Measurements from ENCODE around the gene TYW1B. TPM values are rescaled to one million over a fixed set of nuclear protein-coding genes. Genes with fewer than 3 reads are reported as not detected.

Gene TYW1B
- total RNA-seq: 0.85 and 2.7 TPM in 2 replicates

GRCh38 chr7:72827839-72828591, at the start of gene TYW1B:
TSS of gene TYW1B (minus strand) at chr7:72828200. CDS start at chr7:72828075, 125 bp downstream.

Other genes with a start within 250 kb of the TYW1B start
- gene POM121, start 96.9 kb upstream of the TYW1B start, total RNA-seq: 4.8 and 5.8 TPM in 2 replicates
- gene TRIM74, start 141.3 kb upstream of the TYW1B start, total RNA-seq: not detected in 2 replicates
- not detected in 2 replicates for gene SPDYE8, start 201.6 kb upstream of the TYW1B start, total RNA-seq
- not detected in 2 replicates for gene SPDYE11, start 229.7 kb upstream of the TYW1B start, total RNA-seq